Left lobe of liver (tissue), 2 donors: ENCODE results near the gene MICAL3. TPM values are rescaled to one million over a fixed set of nuclear protein-coding genes. Genes with fewer than 3 reads are reported as not detected.
"Not testable (repeated sequence)": the region's sequence is repeated elsewhere in the genome, so short reads cannot be mapped to it uniquely, and the experiment has no call there.

Experiments
- ATAC-seq: fragments of 200-7000 bp; cut with Tn5 transposase; one replicate; pipeline ENCODE4 v1.9.1; 2020; ENCODE audit warnings: mild to moderate bottlenecking, moderate library complexity
- DNase-seq: peaks from one replicate; pipeline ENCODE4 v3.0.0-alpha.2; 2020; ENCODE audit warnings: low spot score
- total RNA-seq: library from RNA; stranded (reverse); gene quantifications from one replicate; pipeline ENCODE4 v1.2.1, GENCODE V29; 2021
- donor health status: DM: no; HTN: no; CAD: no; lungs with moderate emphysema.
- donor health status: DM: no; HTN: yes; CAD: no.

Gene MICAL3
- total RNA-seq, 1 donor from 2014 or later = 75.3 TPM

- ATAC-seq (peak; percentile 53), DNase-seq (no peak)
These were observed 130.3 kb downstream of the MICAL3 start for GRCh38 chr22:17893900-17894535.

- DNase-seq = no peak
- no peak for ATAC-seq
These were observed 132.0 kb downstream of the MICAL3 start for GRCh38 chr22:17892376-17892775.

GRCh38 chr22:17891481-17892167 is 132.7 kb downstream of the MICAL3 start:
- peak; percentile 78 for DNase-seq
- ATAC-seq = peak; percentile 87

GRCh38 chr22:17890892-17891291 is 133.5 kb downstream of the MICAL3 start:
- ATAC-seq = peak; percentile 21
- no peak for DNase-seq

- DNase-seq (no peak), ATAC-seq (no peak)
These were observed 134.1 kb downstream of the MICAL3 start for GRCh38 chr22:17890245-17890671.

- DNase-seq = no peak
These were observed 135.5 kb downstream of the MICAL3 start for GRCh38 chr22:17888855-17889254.

GRCh38 chr22:17888439-17888838 is 135.9 kb downstream of the MICAL3 start:
- ATAC-seq (no peak), DNase-seq (no peak)

More at GRCh38 chr22:17888855-17889254, 135.5 kb downstream of the MICAL3 start:
- no peak for ATAC-seq

- ATAC-seq (no peak), DNase-seq (no peak)
These were observed 139.5 kb downstream of the MICAL3 start for GRCh38 chr22:17884893-17885292.

GRCh38 chr22:17884084-17884483 is 140.3 kb downstream of the MICAL3 start:
- ATAC-seq (peak; percentile 95), DNase-seq (peak; percentile 88)

- no peak for ATAC-seq
- no peak for DNase-seq
These were observed 141.0 kb downstream of the MICAL3 start for GRCh38 chr22:17883356-17883755.

- ATAC-seq (no peak), DNase-seq (no peak)
These were observed 141.6 kb downstream of the MICAL3 start for GRCh38 chr22:17882727-17883126.

GRCh38 chr22:17882162-17882561 is 142.2 kb downstream of the MICAL3 start:
- no peak for ATAC-seq
- DNase-seq = no peak

- DNase-seq (no peak), ATAC-seq (no peak)
These were observed 143.0 kb downstream of the MICAL3 start for GRCh38 chr22:17881366-17881765.

GRCh38 chr22:17880468-17880867 is 143.9 kb downstream of the MICAL3 start:
- ATAC-seq (no peak), DNase-seq (no peak)

GRCh38 chr22:17880020-17880419 is 144.3 kb downstream of the MICAL3 start:
- no peak for ATAC-seq
- no peak for DNase-seq

- ATAC-seq = no peak
- no peak for DNase-seq
These were observed 145.4 kb downstream of the MICAL3 start for GRCh38 chr22:17878941-17879340.

GRCh38 chr22:17878186-17878694 is 146.1 kb downstream of the MICAL3 start:
- no peak for ATAC-seq
- DNase-seq = no peak

GRCh38 chr22:17876878-17877855 is 147.2 kb downstream of the MICAL3 start:
- not testable (repeated sequence) for DNase-seq, ATAC-seq

GRCh38 chr22:17876306-17876831 is 148.0 kb downstream of the MICAL3 start:
- ATAC-seq = peak; percentile 17
- no peak for DNase-seq

- no peak for ATAC-seq
- no peak for DNase-seq
These were observed 148.7 kb downstream of the MICAL3 start for GRCh38 chr22:17875631-17876030.

GRCh38 chr22:17875156-17875555 is 149.2 kb downstream of the MICAL3 start:
- no peak for DNase-seq
- ATAC-seq = no peak
